Ovary (tissue), 9 donors: ENCODE results near the gene BEND7. TPM values are rescaled to one million over a fixed set of nuclear protein-coding genes. Genes with fewer than 3 reads are reported as not detected.

Experiments
- DNase-seq, 5 donors: peaks; one replicate each; pipeline ENCODE4 v3.0.0-alpha.2; 2019 to 2020
- H3K27ac ChIP-seq, 2 donors: fragments of 200-600 bp; one replicate each; pipeline versions ENCODE4 v1.5.1 to v1.8.0; 2019 to 2022
- H3K27me3 ChIP-seq: fragments of 200-600 bp; one replicate; pipeline ENCODE4 v1.8.0; 2022
- H3K36me3 ChIP-seq: fragments of 200-600 bp; sonication (generic); one replicate; pipeline ENCODE4 v1.5.1; 2019
- H3K4me1 ChIP-seq: one replicate; pipeline ENCODE4 v1.8.1; 2013; ENCODE audit warnings: mild to moderate bottlenecking, moderate library complexity; ENCODE audit not compliant: insufficient read depth
- H3K4me3 ChIP-seq: fragments of 200-600 bp; sonication (generic); one replicate; pipeline ENCODE4 v1.5.1; 2017
- H3K9me3 ChIP-seq, 2 donors: fragments of 200-600 bp in 1 of 2; sonication (generic) in 1 of 2; one replicate each; pipeline versions ENCODE4 v1.5.1 to v1.8.1; 2013 to 2019; ENCODE audit warnings: mild to moderate bottlenecking in 1 of 2, moderate library complexity in 1 of 2
- EP300 ChIP-seq: sonication (generic); formaldehyde crosslinking; IDR thresholded peaks from one replicate; pipeline ENCODE4 v1.6.1; 2017; ENCODE audit warnings: antibody characterized with exemption
- POLR2A ChIP-seq: fragments of 450-650 bp; IDR thresholded peaks from one replicate; pipeline ENCODE4 v1.6.1; 2017; ENCODE audit warnings: antibody characterized with exemption, mild to moderate bottlenecking, moderate library complexity
- WGBS, 3 donors: extraction: QIAGEN DNeasy Blood & Tissue Kit in 1 of 3; methylation state at CpG; one replicate each; pipeline versions ENCODE4 v1.1.5 to v1.1.7; 2013 to 2017; 5-methylcytosine and 5-hydroxymethylcytosine counted together
- intact Hi-C, 4 donors: fragments of 100-400 bp; cut with DNase I; formaldehyde crosslinking; loops; one replicate each; pipeline versions ENCODE4 v1.11.0 to v1.15.1; 2022 to 2023
- polyA plus RNA-seq, 2 donors: library from polyadenylated mRNA; stranded (reverse); fragments of 200-250 nt in 1 of 2; fragments of 350-450 nt in 1 of 2; fragmentation: Illumina TruSeq in 1 of 2; extraction: RNeasy Lipid Tissue Mini Kit (QIAGEN cat#74804) in 1 of 2; gene quantifications; one replicate each; pipeline ENCODE4 v1.2.3, GENCODE V29; 2013 to 2014
- total RNA-seq, 7 donors: library from RNA; depleted of rRNA in 2 of 7; stranded (reverse); fragments of >200 nt in 2 of 7; fragmentation: NEBNext Ultra II Directional in 3 of 7; extraction: Animal tissue kit (Norgen Biotek cat#: 25700) in 3 of 7; gene quantifications; one replicate each; pipeline versions ENCODE4 v1.1.0 to v1.2.4, GENCODE V29; 2016 to 2023
- TF ChIP-seq, protein P1 (sequence below), 3 donors: fragments of 450-650 bp in 2 of 3; fragments of 200-600 bp in 1 of 3; IDR thresholded peaks; one replicate each; pipeline versions ENCODE4 v1.5.1 to v1.8.0; 2016 to 2022; ENCODE audit warnings: antibody characterized with exemption in 3 of 3, mild to moderate bottlenecking in 1 of 3
- donor health status: DM: no; HTN: no; CAD: no; lungs with moderate emphysema.
- donor health status: DM: no; HTN: no; CAD: no.
- donor health status: Bipolar disorder and iron deficiency.
- donor health status: DM: yes; HTN: yes; CAD: no.
- donor health status: DM: no; HTN: no; CAD: no.
- donor health status: DM: yes; HTN: yes; CAD: no.

Gene BEND7
- total and polyA plus RNA-seq, 9 donors = 9.9 to 34.7 (median 19.8) TPM

- Histone ChIP-seq H3K4me1 (no peaks in the 10 kb centered on the region), H3K9me3 (no peaks in the 10 kb centered on the region), H3K4me3 (no peak overlapping the region), H3K27ac (no peak overlapping the region), H3K27me3 (no peaks in the 10 kb centered on the region), H3K36me3 (no peaks in the 10 kb centered on the region)
- DNase-seq = no peak
- TF ChIP-seq EP300 = no peak
- TF ChIP-seq, protein P1, sequence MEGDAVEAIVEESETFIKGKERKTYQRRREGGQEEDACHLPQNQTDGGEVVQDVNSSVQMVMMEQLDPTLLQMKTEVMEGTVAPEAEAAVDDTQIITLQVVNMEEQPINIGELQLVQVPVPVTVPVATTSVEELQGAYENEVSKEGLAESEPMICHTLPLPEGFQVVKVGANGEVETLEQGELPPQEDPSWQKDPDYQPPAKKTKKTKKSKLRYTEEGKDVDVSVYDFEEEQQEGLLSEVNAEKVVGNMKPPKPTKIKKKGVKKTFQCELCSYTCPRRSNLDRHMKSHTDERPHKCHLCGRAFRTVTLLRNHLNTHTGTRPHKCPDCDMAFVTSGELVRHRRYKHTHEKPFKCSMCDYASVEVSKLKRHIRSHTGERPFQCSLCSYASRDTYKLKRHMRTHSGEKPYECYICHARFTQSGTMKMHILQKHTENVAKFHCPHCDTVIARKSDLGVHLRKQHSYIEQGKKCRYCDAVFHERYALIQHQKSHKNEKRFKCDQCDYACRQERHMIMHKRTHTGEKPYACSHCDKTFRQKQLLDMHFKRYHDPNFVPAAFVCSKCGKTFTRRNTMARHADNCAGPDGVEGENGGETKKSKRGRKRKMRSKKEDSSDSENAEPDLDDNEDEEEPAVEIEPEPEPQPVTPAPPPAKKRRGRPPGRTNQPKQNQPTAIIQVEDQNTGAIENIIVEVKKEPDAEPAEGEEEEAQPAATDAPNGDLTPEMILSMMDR (IDR thresholded peaks at IDR 0.05) = no peak
- TF ChIP-seq POLR2A = no peak
- intact Hi-C loops = no loop called here
- 60 to 67% (median 61%) methylated on average over 9 of the region's 9 CpGs for WGBS, 3 donors
Observed at GRCh38 chr10:13417459-13418126, 111.2 kb downstream of the BEND7 start.

GRCh38 chr10:13416760-13417159 is 112.1 kb downstream of the BEND7 start:
- H3K4me3 ChIP-seq = no peak overlapping the region
- no peak overlapping the region for H3K27ac ChIP-seq
- no peaks in the 10 kb centered on the region for H3K4me1 ChIP-seq
- intact Hi-C loops = no loop called here
- TF ChIP-seq POLR2A = no peak
- TF ChIP-seq EP300 = no peak
- TF ChIP-seq, protein P1 (IDR thresholded peaks at IDR 0.05) = no peak
- H3K36me3 ChIP-seq = no peaks in the 10 kb centered on the region
- WGBS, 3 donors = 70 to 94% (median 82%) methylated on average over 2 of the region's 2 CpGs
- H3K27me3 ChIP-seq = no peaks in the 10 kb centered on the region
- no peaks in the 10 kb centered on the region for H3K9me3 ChIP-seq
- DNase-seq = no peak

DNA sequence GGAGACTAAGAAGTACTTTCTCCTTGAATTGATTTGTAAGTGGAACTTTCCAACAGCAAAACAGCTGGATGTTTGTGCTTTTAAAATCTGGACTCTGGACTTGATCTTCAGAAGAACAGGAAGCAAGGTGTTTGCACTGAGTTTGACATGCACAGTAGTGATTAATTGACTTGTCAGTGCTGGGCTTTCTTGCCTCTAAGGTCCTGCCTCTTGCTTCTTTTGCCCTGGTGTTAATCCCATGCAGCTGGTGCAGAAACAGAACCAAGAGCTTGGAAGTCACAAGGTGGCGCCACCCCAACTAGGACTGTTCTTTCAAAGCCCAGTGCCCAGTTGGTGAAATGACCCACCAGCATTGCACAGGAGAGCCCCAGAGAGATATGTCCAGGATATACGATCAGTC is 114.0 kb downstream of the BEND7 start:
- H3K4me1 ChIP-seq = no peaks in the 10 kb centered on the region
- intact Hi-C loops = no loop called here
- TF ChIP-seq EP300 = no peak
- TF ChIP-seq, protein P1 (IDR thresholded peaks at IDR 0.05) = no peak
- no peak for TF ChIP-seq POLR2A
- no peaks in the 10 kb centered on the region for H3K36me3 ChIP-seq
- H3K4me3 ChIP-seq = no peak overlapping the region
- 48 to 75% (median 52%) methylated on average over 2 of the region's 2 CpGs for WGBS, 3 donors
- no peak for DNase-seq
- no peak overlapping the region for H3K27ac ChIP-seq
- H3K27me3 ChIP-seq = no peaks in the 10 kb centered on the region
- no peaks in the 10 kb centered on the region for H3K9me3 ChIP-seq

DNA sequence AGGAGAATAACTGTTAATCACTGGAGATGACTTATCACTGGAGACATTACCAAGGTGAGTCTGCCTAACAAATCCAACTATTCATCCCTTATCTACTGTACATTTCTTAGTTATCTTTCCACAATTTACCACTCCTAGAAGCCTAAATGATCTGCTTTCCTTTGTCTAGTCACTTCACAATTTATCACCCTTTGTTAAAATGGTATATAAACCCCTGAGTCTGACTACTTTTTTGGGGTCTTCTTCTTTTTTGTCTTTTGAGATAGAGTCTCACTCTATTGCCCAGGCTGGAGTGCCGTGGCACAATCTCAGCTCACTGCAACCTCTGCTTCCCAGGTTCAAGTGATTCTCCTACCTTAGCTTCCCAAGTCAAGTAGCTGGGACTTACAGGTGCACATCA is 114.7 kb downstream of the BEND7 start:
- intact Hi-C loops = no loop called here

More for the DNA sequence above, 114.7 kb downstream of the BEND7 start:
- 74 to 97% (median 81%) methylated on average over 1 of the region's 1 CpG for WGBS, 3 donors
- Histone ChIP-seq H3K36me3 (no peaks in the 10 kb centered on the region), H3K27me3 (no peaks in the 10 kb centered on the region), H3K27ac (no peak overlapping the region), H3K4me1 (no peaks in the 10 kb centered on the region), H3K9me3 (no peaks in the 10 kb centered on the region), H3K4me3 (no peak overlapping the region)
- DNase-seq = no peak
- TF ChIP-seq EP300 (no peak), POLR2A (no peak)
- TF ChIP-seq, protein P1 (IDR thresholded peaks at IDR 0.05) = no peak
